Epithelial cell of proximal tubule (primary cell): Measurements from ENCODE around the gene LIG1. TPM values are rescaled to one million over a fixed set of nuclear protein-coding genes. Genes with fewer than 3 reads are reported as not detected.

Experiments used
- DNase-seq: peaks from one replicate; pipeline ENCODE4 v3.0.0-alpha.2; 2011; ENCODE audit warnings: low read depth
- H3K4me3 ChIP-seq: 2 replicates; pipeline ENCODE4 v1.5.1; 2011; ENCODE audit warnings: low read depth, mild to moderate bottlenecking, low read length
- CTCF ChIP-seq: conservative IDR thresholded peaks from 2 replicates; pipeline ENCODE4 v1.5.1; 2012; ENCODE audit warnings: low read depth, mild to moderate bottlenecking, low read length
- total RNA-seq: library from RNA; depleted of rRNA; stranded (reverse); fragments of >200 nt; gene quantifications from 2 replicates; pipeline ENCODE4 v1.2.3, GENCODE V29; 2015

The LIG1 gene
- total RNA-seq, 1 donor from 2014 or later, result 81.9 TPM

DNA sequence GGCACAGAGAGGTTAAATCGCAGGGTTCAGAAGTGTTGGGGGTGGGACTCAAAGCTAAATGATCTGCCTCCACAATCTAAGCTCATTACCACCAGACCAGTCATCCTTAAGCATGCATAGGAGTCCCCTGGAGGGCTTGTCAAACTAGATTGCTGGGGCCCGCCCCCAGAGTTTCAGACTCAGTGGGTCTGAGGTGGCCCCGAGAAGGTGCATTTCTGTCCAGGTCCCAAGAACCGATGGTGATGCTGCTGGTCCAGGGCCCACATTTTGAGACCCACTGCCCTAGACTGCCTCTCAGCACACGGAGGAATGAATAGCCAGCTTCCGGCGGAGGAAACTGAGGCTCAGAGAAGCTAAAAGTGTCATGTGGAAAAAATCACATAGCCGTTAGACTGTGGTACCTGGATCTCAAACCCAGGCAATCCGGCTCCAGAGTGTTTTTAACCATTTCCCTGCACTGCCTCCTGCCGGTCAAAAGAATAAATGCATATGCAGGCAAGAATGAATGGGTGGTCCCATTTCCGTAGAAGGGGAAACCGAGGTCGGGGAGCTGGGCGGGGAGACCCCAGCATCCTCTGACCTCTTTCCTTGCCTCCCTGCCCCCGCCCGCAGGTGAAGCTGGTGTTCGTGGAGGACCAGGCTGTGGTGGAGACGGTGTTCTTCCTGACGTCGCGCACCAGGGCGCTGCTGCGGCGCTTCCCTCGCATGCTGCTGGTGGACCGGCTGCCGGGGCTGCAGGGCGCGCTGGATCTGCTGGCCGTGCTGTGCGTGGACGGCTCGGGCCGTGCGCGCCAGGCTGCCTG, 24.1 kb upstream of the LIG1 start:
- no peak overlapping the region for H3K4me3 ChIP-seq
- TF ChIP-seq CTCF, result peak; percentile 61
- no peak for DNase-seq

- H3K4me3 ChIP-seq, result no peak overlapping the region
- DNase-seq, result no peak
- no peak for TF ChIP-seq CTCF
These were observed 22.6 kb upstream of the LIG1 start for GRCh38 chr19:48192750-48193149.

- DNase-seq, result no peak
- H3K4me3 ChIP-seq, result no peak overlapping the region
- TF ChIP-seq CTCF, result no peak
These were observed 20.7 kb upstream of the LIG1 start for GRCh38 chr19:48190885-48191284.

DNA sequence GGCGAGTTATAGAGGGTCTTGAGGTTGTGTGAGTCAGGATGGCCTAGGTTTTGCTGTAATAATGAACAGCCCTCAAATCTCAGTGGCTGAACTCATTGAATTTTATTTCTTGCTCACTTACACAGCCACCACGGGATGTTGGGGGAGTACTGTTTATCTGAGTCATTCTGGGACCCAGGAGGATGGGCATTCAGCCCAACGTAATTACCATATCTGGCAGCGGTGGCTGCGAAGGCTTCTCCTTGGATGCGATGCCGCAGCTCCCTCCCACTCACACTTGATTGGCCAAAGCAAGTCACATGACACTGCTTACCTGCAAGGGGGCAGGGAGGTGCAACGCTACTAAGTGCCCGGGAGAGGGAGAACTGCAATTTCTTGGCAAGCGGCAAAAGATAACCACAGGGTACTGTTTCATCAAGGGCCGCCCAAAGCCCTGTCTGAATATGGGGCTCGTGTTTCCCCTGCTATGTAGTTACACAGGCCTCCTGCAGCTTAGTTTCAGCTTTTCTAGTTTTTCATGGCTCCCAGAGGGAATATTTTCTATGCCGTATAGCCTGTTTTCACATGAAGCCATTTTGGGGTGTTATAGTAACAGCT, 20.2 kb upstream of the LIG1 start:
- DNase-seq, result no peak
- no peak overlapping the region for H3K4me3 ChIP-seq
- TF ChIP-seq CTCF, result peak; percentile 30

DNA sequence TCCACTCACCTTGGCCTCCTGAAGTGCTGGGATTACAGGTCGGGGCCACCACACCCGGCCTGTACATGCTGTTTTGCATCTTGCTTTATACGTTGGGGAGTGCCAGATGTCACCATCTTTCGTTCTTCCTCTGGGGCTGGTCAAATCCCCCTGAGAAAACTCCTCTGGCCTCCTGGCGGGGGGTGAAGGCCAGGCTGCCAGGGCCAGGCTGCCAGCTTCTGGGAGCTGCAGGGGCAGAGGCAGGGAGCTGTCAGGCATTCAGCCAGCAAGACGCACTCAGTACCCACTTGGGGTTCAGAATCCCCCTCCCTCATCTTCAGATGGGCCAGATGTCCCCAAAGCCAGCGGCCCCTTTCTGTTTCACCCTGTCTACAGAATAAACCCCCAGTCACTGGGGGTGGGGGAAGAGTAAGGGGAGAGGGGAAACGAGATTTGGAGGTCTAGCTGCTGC, 16.4 kb upstream of the LIG1 start:
- H3K4me3 ChIP-seq, result no peak overlapping the region
- DNase-seq, result no peak
- TF ChIP-seq CTCF, result no peak

DNA sequence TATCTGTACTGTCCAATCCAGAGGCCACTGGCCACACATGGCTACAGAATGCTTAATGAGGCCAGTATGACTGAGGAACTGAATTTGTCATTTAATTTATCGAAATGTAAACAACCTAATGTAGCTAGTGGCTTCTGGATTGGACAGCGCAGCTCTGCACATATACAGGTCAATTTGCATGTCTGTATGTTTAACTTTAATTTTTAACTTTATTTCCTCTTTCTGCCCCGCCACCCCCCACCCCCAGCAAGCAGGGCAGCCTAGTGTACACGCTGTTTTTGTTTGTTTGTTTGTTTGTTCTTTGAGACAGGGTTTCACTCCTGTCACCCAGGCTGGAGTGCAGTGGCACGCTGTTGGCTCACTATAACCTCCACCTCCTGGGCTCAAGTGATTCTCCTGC, 15.9 kb upstream of the LIG1 start:
- TF ChIP-seq CTCF, result no peak
- H3K4me3 ChIP-seq, result no peak overlapping the region
- DNase-seq, result no peak
